ENCODE data around the gene LTBP3.

The LTBP3 gene

GRCh38 chr11:65556470-65557279 is 1.5 kb downstream of the LTBP3 start:
- Histone ChIP-seq H3K4me3 (ENCODE audit: low read depth in 1 of 2, low read length in 1 of 2) (no peak overlapping the region), H3K27ac (no peak overlapping the region)

GRCh38 chr11:65555693-65556231 is 2.4 kb downstream of the LTBP3 start:
- peaks cover 82% of the 10 kb centered on the region for H3K27me3 ChIP-seq
- H3K27ac ChIP-seq = no peak overlapping the region
- peaks cover 15 to 20% of the 10 kb centered on the region in 2 experiments for H3K4me1 ChIP-seq (ENCODE audit: control insufficient read depth in 1 of 2, insufficient read depth in 1 of 2, low read depth in 1 of 2, low read length in 1 of 2)
- TF ChIP-seq, protein P1, sequence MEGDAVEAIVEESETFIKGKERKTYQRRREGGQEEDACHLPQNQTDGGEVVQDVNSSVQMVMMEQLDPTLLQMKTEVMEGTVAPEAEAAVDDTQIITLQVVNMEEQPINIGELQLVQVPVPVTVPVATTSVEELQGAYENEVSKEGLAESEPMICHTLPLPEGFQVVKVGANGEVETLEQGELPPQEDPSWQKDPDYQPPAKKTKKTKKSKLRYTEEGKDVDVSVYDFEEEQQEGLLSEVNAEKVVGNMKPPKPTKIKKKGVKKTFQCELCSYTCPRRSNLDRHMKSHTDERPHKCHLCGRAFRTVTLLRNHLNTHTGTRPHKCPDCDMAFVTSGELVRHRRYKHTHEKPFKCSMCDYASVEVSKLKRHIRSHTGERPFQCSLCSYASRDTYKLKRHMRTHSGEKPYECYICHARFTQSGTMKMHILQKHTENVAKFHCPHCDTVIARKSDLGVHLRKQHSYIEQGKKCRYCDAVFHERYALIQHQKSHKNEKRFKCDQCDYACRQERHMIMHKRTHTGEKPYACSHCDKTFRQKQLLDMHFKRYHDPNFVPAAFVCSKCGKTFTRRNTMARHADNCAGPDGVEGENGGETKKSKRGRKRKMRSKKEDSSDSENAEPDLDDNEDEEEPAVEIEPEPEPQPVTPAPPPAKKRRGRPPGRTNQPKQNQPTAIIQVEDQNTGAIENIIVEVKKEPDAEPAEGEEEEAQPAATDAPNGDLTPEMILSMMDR (IDR thresholded peaks at IDR 0.05) = no peak
- no peaks in the 10 kb centered on the region for H3K36me3 ChIP-seq
- H3K9me3 ChIP-seq = no peaks in the 10 kb centered on the region
- no peak overlapping the region for H3K4me3 ChIP-seq (ENCODE audit: low read depth in 1 of 2, low read length in 1 of 2)

More at GRCh38 chr11:65556470-65557279, 1.5 kb downstream of the LTBP3 start:
- no peaks in the 10 kb centered on the region for H3K9me3 ChIP-seq
- H3K36me3 ChIP-seq = no peaks in the 10 kb centered on the region
- TF ChIP-seq, protein P1 (IDR thresholded peaks at IDR 0.05) = no peak
- H3K4me1 ChIP-seq (ENCODE audit: control insufficient read depth in 1 of 2, insufficient read depth in 1 of 2, low read depth in 1 of 2, low read length in 1 of 2) = peaks cover 15 to 20% of the 10 kb centered on the region in 2 experiments
- H3K27me3 ChIP-seq = peaks cover 91% of the 10 kb centered on the region

- H3K27me3 ChIP-seq = peaks cover 73% of the 10 kb centered on the region
- no peak overlapping the region for H3K27ac ChIP-seq
- no peaks in the 10 kb centered on the region for H3K36me3 ChIP-seq
- TF ChIP-seq, protein P1 (IDR thresholded peaks at IDR 0.05) = no peak
- H3K4me3 ChIP-seq (ENCODE audit: low read depth in 1 of 2, low read length in 1 of 2) = no peak overlapping the region
- no peaks in the 10 kb centered on the region for H3K9me3 ChIP-seq
- H3K4me1 ChIP-seq (ENCODE audit: control insufficient read depth in 1 of 2, insufficient read depth in 1 of 2, low read depth in 1 of 2, low read length in 1 of 2) = peaks cover 15 to 20% of the 10 kb centered on the region in 2 experiments
These were observed 3.2 kb downstream of the LTBP3 start for GRCh38 chr11:65554842-65555430.

GRCh38 chr11:65554057-65554818 is 3.9 kb downstream of the LTBP3 start:
- peaks cover 15 to 20% of the 10 kb centered on the region in 2 experiments for H3K4me1 ChIP-seq (ENCODE audit: control insufficient read depth in 1 of 2, insufficient read depth in 1 of 2, low read depth in 1 of 2, low read length in 1 of 2)
- H3K27ac ChIP-seq = no peak overlapping the region
- H3K36me3 ChIP-seq = no peaks in the 10 kb centered on the region

More at GRCh38 chr11:65554057-65554818, 3.9 kb downstream of the LTBP3 start:
- Histone ChIP-seq H3K9me3 (no peaks in the 10 kb centered on the region), H3K4me3 (ENCODE audit: low read depth in 1 of 2, low read length in 1 of 2) (no peak overlapping the region), H3K27me3 (peaks cover 66% of the 10 kb centered on the region)
- TF ChIP-seq, protein P1 (IDR thresholded peaks at IDR 0.05) = no peak
